ENCODE results near the gene EXOSC5. TPM values are rescaled to one million over a fixed set of nuclear protein-coding genes. Genes with fewer than 3 reads are reported as not detected.

The EXOSC5 gene
- total and polyA plus RNA-seq, 2 of the 13 experiments (the other 11 are each of a cell fraction or from before 2014, with no cell fraction given) = 24.1 to 26.5 TPM

GRCh38 chr19:41352609-41353465 lies 44.3 kb downstream of the EXOSC5 start (continued):
- TF ChIP-seq IRF1 (CRISPR knock-in tag; IDR thresholded peaks at IDR 0.05; ENCODE audit: low read depth) (no peak), MIXL1 (CRISPR knock-in tag; IDR thresholded peaks at IDR 0.05) (no peak), RORA (CRISPR knock-in tag; IDR thresholded peaks at IDR 0.05) (no peak), TFAP4 (IDR thresholded peaks at IDR 0.05; ENCODE audit: borderline replicate concordance, low read depth) (no peak), SSRP1 (CRISPR knock-in tag; IDR thresholded peaks at IDR 0.05) (no peak), ZZZ3 (CRISPR knock-in tag; IDR thresholded peaks at IDR 0.05; ENCODE audit: borderline replicate concordance) (no peak), ZNF180 (CRISPR knock-in tag; IDR thresholded peaks at IDR 0.05; ENCODE audit: borderline replicate concordance, low read depth) (no peak), CC2D1A (CRISPR knock-in tag; IDR thresholded peaks at IDR 0.05) (no peak), ZNF546 (CRISPR knock-in tag; conservative IDR thresholded peaks at IDR 0.05) (no peak), WIZ (CRISPR knock-in tag; IDR thresholded peaks at IDR 0.05) (no peak), KLF13 (CRISPR knock-in tag; IDR thresholded peaks at IDR 0.05) (no peak), MTA3 (CRISPR knock-in tag; IDR thresholded peaks at IDR 0.05) (no peak), ZNF772 (CRISPR knock-in tag; IDR thresholded peaks at IDR 0.05) (0 out of 2 replicates have a peak, but pooled peaks have one; percentile 2), ESRRA (CRISPR knock-in tag; IDR thresholded peaks at IDR 0.05; ENCODE audit: low read depth) (no peak), KLF9 (CRISPR knock-in tag; IDR thresholded peaks at IDR 0.05; ENCODE audit: low read depth) (no peak), NFATC3 (CRISPR knock-in tag; IDR thresholded peaks at IDR 0.05) (no peak), MTF2 (CRISPR knock-in tag; IDR thresholded peaks at IDR 0.05; ENCODE audit: borderline replicate concordance) (0 out of 2 replicates have a peak, but pooled peaks have one; percentile 21), ZNF678 (CRISPR knock-in tag; IDR thresholded peaks at IDR 0.05) (no peak), NFIB (CRISPR knock-in tag; IDR thresholded peaks at IDR 0.05; ENCODE audit: borderline replicate concordance) (no peak), JUN (CRISPR knock-in tag; IDR thresholded peaks at IDR 0.05) (no peak), ZNF121 (CRISPR knock-in tag; IDR thresholded peaks at IDR 0.05) (no peak), ZNF33A (CRISPR knock-in tag; IDR thresholded peaks at IDR 0.05; ENCODE audit: borderline replicate concordance) (no peak), ZNF264 (CRISPR knock-in tag; IDR thresholded peaks at IDR 0.05) (no peak)
- TF ChIP-seq, protein P1, sequence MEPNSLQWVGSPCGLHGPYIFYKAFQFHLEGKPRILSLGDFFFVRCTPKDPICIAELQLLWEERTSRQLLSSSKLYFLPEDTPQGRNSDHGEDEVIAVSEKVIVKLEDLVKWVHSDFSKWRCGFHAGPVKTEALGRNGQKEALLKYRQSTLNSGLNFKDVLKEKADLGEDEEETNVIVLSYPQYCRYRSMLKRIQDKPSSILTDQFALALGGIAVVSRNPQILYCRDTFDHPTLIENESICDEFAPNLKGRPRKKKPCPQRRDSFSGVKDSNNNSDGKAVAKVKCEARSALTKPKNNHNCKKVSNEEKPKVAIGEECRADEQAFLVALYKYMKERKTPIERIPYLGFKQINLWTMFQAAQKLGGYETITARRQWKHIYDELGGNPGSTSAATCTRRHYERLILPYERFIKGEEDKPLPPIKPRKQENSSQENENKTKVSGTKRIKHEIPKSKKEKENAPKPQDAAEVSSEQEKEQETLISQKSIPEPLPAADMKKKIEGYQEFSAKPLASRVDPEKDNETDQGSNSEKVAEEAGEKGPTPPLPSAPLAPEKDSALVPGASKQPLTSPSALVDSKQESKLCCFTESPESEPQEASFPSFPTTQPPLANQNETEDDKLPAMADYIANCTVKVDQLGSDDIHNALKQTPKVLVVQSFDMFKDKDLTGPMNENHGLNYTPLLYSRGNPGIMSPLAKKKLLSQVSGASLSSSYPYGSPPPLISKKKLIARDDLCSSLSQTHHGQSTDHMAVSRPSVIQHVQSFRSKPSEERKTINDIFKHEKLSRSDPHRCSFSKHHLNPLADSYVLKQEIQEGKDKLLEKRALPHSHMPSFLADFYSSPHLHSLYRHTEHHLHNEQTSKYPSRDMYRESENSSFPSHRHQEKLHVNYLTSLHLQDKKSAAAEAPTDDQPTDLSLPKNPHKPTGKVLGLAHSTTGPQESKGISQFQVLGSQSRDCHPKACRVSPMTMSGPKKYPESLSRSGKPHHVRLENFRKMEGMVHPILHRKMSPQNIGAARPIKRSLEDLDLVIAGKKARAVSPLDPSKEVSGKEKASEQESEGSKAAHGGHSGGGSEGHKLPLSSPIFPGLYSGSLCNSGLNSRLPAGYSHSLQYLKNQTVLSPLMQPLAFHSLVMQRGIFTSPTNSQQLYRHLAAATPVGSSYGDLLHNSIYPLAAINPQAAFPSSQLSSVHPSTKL (CRISPR knock-in tag; IDR thresholded peaks at IDR 0.05) = no peak; the same call in 1 of the 2 replicates
- TF ChIP-seq, protein P2, sequence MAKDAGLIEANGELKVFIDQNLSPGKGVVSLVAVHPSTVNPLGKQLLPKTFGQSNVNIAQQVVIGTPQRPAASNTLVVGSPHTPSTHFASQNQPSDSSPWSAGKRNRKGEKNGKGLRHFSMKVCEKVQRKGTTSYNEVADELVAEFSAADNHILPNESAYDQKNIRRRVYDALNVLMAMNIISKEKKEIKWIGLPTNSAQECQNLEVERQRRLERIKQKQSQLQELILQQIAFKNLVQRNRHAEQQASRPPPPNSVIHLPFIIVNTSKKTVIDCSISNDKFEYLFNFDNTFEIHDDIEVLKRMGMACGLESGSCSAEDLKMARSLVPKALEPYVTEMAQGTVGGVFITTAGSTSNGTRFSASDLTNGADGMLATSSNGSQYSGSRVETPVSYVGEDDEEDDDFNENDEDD (CRISPR knock-in tag; IDR thresholded peaks at IDR 0.05; ENCODE audit: borderline replicate concordance) = peak; percentile 16; the same call in 1 of the 2 replicates
